SH-SY5Y (cell line): Measurements from ENCODE around the gene GNG4.

Experiments
- GATA2 ChIP-seq: IDR thresholded peaks from 2 replicates; pipeline ENCODE4 v1.6.1; 2011; ENCODE audit warnings: mild to moderate bottlenecking, low read depth, low read length
- GATA3 ChIP-seq: IDR thresholded peaks from 2 replicates; pipeline ENCODE4 v1.6.1; 2011; ENCODE audit warnings: low read depth, mild to moderate bottlenecking, low read length, moderate library complexity

DNA sequence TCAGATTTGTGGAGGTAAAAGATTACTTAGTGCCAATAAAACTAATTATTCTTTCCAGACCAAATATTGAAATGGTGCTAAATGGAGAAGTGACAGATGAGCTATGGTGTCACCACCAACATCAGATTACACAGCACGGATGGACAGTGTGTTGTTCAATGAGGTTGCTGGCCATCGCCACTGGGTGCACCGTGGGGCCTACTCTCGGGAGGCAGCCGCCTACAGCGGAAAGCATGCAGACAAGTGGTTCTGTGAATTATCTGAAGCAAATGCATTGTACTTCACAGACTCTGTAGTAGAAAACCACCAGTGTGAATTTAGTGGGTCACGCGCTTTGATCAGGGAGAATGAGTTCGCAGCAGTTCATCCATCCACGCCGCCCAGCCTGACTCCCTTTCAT lies 42.3 kb downstream of the GNG4 start:
- TF ChIP-seq GATA2 (no peak), GATA3 (no peak)
